GM19099 (cell line): ENCODE measurements around the gene SLC25A24.

ENCODE experiments used
- POLR2A ChIP-seq: IDR thresholded peaks from 3 replicates; pipeline ENCODE4 v1.6.1; 2011; ENCODE audit warnings: low read depth; ENCODE audit not compliant: insufficient read length; ENCODE audit errors: extremely low read depth

The SLC25A24 gene

DNA sequence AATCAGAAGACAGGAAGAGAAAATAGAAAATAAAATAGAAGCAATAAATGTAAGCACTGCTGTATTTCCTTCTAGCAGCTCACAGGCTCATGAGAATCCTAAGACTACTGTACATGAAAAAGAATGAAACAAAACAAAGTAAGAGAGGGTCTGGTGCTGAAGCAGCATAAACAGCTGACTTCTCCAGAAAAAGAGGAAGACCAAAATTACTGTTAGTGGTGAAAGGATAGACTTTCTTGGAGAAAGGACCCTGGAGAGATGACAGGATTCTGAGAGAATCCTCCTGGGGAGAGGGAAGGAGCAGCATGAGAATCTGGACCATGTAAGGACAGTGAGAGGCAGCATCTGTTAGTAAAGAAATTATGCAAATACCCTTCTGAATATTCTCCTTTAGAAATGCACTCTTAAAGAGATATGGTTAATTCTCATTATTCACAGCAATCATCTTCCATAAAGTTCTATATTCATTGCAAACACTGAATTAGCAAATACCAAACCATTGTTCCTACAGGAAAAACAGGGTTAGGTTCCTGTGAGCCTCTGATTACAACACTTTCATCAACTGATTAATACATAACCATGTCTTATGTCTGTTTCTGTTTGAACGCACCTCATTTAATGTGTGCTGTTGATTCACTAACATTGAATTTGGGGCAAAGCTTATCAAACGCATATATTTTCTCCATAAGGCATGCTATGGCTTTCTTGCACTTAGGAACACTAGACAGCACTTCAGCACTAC lies 17.0 kb downstream of the SLC25A24 start:
- TF ChIP-seq POLR2A = no peak

DNA sequence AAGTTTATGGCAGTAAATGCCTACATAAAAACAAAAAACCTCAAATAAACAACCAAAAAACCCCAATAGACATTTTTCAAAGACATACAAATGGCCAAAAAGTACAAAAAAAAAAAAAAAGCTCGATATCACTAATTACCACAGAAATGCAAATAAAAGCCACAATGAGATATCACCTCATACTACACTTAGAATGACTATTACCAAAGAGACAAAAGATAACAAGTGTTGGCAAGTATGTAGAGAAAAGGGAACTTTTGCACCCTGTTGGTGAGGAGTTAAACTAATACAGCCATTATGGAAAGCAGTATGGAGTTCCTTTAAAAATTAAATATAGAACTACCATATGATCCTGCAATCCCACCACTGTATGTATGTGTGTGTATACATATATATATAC lies 21.1 kb downstream of the SLC25A24 start:
- TF ChIP-seq POLR2A = no peak

DNA sequence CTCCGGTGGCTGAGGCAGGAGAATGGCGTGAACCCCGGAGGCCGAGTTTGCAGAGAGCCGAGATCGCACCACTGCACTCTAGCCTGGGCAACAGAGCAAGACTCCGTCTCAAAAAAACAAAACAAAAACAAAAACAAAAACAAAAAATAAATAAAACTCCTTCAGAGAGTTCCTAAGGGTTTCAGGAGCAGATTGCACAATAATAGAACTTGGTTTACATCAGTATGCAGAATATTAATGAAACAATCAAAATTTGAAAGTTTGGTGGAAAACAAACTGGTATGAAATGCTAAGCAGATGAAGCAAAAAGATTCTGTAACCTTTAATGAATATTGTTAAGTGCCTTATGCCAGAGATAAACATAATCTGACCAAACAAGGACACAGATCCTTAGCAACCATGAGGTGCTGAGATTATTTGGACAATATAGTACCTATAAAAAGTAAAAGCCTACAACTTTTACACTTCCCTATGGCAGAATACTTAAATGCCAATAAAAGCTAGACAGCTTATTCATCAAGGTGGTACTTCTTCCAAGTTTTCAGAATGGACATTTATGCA lies 41.2 kb downstream of the SLC25A24 start:
- TF ChIP-seq POLR2A = no peak

DNA sequence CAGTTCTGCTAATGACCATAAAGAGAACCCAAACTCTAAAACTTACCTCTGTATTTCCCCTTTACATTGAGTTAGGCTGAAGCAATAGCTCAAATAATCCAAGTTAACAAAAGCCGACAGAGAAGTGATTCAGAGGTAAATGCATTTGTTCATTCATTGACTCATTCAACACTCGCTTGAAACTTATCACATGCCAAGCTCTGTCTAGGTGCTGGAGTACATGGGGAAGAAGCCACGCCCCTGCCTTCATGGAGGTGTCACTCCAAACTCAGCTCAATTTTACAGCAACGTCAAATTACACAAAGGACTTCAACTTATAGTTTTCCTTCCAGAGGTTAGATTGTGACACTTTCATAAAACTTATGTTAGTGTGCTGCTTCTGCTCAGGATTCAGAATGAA lies 45.8 kb downstream of the SLC25A24 start:
- TF ChIP-seq POLR2A = no peak

DNA sequence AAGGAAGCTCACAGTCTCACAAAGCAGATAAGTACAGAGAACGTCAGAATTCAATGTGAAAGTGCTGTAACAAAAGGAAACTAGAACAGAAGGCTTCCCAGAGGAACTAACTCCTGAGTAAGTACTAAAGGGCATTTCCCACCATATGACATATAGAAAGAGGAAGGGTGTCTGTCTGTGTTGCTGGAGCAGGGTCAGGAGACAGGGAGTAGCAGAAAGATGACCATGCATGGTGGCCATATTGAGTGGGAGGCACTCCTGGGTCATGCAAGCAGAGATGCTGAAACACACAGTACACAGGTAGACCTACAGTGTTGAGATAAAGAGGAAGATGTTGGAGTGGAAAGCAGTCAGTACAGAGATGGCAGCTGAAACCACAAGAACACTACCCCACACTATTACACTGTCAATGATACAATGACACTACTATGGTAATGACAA lies 47.3 kb downstream of the SLC25A24 start:
- no peak for TF ChIP-seq POLR2A

DNA sequence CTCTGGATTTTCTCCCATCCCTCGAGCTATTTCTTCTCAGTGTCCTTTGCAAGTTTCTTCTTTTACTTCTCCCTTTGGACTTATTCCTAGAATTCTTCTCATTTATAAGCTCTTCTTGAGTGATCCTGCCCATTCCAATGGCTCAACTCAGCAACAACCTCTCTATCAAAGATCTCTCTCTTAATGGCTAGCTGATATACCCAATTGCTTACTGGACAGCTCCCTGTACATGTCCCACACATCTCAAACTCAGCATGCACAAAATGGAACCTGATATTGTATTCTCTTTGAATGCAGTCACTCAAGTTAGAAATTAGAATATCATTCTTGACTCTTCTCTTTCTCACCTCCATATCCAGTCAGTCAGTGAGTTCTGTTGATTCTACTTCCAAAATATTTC lies 48.6 kb downstream of the SLC25A24 start:
- no peak for TF ChIP-seq POLR2A

DNA sequence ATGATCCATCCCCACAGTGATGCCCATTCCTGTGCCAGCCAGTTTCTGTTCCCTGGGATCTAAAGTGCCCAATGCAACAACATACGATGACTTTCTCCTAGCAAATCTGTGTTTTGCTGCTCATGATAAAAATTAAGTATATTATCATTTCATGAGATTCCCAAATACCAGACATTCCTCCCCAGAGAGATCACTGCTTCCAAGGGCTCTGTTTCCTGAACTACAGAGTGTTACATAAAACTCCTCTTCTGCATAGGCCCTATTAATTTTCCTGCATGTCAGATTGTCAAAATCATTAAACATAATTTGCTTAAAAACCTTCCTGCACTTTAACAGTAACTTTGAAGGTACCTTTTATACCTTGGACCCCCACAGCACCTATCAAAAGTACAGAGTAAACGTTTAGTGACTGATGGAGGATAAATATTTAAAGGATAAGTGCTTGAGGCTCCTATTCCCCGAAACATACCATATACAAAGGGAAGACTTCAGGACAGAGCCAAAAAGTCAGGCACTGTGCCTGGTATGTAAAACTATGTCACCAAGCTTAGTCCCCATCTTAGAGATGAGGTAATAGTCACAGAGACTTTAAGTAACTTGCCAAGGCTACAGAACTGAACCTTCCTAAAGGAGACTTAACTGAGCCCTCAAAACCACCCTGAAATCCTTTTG lies 50.2 kb downstream of the SLC25A24 start:
- no peak for TF ChIP-seq POLR2A

DNA sequence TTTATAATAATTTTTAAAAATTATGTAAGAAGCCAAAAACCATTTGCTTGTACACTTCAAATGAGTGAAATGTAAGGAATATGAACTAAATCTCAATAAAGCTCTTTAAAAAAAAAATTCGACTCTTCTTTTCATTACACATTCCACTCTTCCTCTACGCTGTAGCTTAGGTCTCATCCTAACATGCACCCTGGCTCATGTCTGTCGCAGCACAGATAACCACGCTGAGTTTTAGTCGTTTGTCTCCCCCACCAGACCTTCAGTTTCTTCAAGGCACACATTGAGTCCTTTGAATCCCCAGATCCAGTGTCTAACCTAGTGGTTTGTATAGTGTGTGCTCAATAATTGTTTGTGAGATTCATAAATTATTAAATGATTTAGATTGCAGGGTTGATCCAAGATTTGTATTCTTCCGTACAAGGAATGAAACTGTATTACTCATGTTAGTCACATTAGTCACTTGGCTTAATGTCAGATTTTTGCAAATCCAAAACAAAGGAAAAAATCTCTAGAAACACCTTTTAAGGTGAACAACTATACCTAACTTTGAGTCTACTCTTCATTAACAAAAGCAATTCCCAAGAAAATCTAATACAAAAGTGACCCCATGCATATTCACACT lies 57.3 kb downstream of the SLC25A24 start:
- TF ChIP-seq POLR2A = no peak

DNA sequence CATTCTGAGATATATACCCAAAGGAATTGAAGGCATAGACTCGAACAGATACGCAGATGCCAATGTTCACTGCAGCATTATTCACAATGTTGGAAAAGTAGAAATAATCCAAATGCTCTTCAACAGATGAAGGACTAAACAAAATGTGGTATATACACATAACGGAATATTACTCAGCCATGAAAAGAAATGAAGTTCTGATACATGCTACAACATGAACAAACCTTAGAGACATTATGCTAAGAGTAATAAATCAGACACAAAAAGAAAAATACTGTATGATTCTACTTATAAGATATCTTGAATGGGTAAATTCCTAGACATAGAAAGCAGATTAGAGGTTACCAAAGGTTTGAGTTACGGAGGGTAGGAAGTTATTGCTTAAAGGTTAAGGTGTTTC lies 57.9 kb downstream of the SLC25A24 start:
- TF ChIP-seq POLR2A = no peak

DNA sequence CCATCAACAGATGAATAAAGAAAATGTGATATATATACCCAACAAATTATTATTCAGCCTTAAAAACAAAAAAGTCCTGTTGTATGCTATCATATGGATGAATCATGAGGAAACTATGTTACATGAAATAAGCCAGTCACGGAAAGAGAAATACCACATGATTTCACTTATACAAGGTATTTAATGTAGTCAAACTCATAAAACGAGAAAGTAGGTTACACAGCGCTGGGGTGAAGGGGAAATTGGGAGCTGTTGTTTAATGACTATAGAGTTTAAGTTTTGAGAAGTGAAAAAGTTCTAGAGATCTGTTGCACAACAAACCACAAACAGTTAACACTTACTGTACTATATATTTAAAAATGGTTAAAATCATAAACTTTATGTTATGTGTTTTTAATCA lies 58.5 kb downstream of the SLC25A24 start:
- TF ChIP-seq POLR2A = no peak

DNA sequence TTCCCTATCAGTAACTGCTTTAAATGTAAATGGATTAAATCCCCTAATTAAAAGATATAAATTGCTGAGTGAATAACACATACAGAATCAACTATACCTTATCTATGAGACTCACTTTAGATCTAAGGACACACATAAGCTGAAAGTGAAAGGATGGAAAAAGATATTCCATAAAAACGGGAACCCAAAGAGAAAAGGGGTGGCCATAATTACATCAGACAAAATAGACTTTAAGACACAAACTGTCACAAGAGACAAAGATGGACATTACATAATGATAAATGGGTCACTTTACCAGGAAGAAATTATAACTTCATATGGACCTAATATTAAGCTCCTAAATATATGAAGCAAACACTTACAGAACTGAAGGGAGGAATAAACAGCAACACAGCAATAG lies 59.2 kb downstream of the SLC25A24 start:
- no peak for TF ChIP-seq POLR2A

DNA sequence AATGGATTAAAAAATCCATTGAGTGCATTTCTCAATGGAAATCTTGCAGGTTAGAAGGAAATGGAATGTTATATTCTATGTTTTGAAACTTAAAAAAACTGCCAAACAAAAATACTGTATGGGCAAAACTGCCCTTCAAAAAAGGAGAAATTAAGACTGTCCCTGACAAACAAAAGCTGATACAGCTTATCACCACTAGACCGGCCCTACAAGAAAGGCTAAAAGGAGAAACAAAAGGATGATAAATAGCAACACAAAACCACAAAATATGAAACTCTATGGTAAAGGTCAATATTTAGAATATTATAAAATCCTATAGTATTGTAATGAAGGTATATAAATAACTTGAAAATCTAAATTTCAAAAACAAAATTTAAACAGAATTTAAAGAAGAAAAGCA lies 60.0 kb downstream of the SLC25A24 start:
- no peak for TF ChIP-seq POLR2A

DNA sequence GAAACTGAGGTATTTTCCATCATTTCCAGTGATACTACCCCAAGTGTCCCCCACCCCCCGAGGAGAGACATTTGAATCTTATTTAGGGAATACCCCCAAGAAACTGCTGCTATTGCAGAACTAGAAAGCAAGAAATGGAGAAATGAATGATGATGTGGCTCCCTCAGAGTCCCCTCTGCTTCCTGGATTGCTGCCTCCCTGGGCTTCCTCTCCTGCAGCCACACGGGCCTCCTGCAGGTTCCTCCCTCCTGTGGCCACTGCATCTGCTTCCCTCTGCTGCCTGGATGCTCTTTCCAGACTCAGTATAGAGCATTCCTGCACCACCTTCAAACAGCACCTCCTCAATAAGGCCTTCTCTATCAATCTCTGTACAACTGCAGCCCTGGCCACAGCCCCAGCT lies 69.3 kb downstream of the SLC25A24 start:
- TF ChIP-seq POLR2A = no peak

DNA sequence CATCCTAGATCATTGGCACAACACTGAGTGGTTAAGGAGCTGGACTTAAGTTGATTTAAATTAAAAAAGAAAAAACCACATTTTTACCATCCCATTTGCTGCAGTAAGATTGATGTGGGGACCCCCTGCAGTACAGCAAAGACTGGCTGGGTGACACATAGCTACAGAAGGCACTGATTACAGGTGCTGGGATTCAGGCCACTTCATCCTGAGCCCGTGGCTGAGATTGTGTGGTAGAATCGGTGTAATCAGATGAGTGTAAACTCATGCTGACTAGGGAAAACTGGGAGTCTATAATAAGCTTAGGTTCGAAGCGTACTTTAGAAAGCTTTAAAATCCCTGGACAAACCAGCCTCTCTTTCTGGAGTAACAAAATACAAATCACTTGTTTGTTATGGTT lies 70.1 kb downstream of the SLC25A24 start:
- TF ChIP-seq POLR2A = no peak

DNA sequence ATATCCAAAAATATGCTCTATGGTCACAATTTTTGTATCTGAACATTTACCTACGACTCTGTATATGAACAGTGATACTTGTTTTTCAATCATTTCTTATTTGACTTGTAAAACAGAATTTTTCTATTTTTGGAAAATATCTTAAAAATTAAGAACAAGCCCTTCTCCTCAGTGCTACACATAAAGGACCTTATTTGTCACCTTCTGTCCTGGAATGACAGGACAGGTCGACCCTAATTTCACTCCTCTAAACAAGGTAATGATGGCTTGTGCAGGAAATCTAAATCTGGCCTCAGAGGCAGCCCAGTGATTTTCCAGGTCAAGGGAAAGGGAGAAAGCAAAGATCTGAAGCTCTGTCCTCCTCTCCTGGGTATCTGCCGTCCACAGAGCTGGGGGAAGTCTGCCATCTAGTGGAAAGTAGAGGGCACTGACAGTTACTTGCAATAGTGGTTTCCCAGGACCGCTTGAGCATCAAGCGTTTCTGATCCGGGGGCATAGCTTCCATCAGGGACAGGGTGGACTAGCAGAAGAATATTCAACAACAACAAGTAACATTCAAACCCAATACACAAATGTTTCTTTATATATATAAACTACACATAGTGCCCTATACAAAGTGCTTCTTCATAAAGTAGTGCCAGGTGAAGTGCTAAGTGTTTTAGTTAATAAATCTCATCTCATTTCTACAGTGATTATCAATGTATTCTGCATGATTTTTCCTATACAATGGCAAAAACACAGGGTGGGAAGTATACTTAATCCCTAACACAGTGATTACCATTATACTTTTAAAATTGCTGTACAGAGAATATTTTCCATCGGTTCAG lies 74.6 kb downstream of the SLC25A24 start:
- TF ChIP-seq POLR2A = no peak
